ENCODE data around the gene CHRNA4. TPM values are rescaled to one million over a fixed set of nuclear protein-coding genes. Genes with fewer than 3 reads are reported as not detected.

Gene CHRNA4
- polyA plus RNA-seq, 1 donor (not counting 4 experiments of a cell fraction or from before 2014, with no cell fraction given), result not detected

DNA sequence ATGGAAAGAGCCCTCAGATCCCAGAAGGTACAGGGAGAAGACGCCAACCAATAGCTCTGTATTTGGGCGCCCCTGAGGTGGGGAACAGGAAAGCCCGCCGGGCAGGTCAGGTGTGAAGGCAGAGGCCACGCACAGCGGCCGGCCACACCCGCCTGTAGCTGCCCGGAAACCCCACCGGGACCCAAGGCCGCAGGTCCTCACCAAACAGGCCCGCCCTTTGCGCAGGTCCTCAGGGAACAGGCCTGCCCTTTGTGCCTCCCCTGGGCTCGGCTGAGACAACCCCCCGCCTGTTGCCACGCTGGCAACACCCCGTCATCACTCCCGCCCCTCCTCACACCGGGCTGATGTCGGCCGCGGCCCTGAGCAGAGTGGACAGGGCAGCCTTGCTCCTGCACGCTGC, 44.9 kb upstream of the CHRNA4 start:
- Histone ChIP-seq H3K9ac (ENCODE audit: control insufficient read depth, extremely low read depth, insufficient read depth, low read length) (no peak overlapping the region), H3K4me1 (ENCODE audit: control insufficient read depth, extremely low read depth, insufficient read depth, low read length) (no peaks in the 10 kb centered on the region), H2AFZ (ENCODE audit: control insufficient read depth, low read length) (no peak overlapping the region), H3K4me2 (ENCODE audit: control insufficient read depth, extremely low read depth, insufficient read depth, low read depth, low read length) (no peak overlapping the region), H3K4me3 (ENCODE audit: control insufficient read depth in 2 of 3, extremely low read depth in 1 of 3, insufficient read depth in 2 of 3, low read depth in 1 of 3, low read length in 3 of 3) (no peak overlapping the region), H3K27me3 (ENCODE audit: control insufficient read depth, extremely low read depth, insufficient read depth, low read length) (peaks cover 10% of the 10 kb centered on the region), H3K9me3 (ENCODE audit: control insufficient read depth, low read depth, low read length) (peaks cover 1% of the 10 kb centered on the region), H3K79me2 (ENCODE audit: control insufficient read depth, insufficient read depth, low read length) (no peaks in the 10 kb centered on the region), H4K20me1 (ENCODE audit: control insufficient read depth, extremely low read depth, insufficient read depth, low read length) (no peaks in the 10 kb centered on the region), H3K27ac (ENCODE audit: control insufficient read depth, insufficient read depth, low read length) (no peak overlapping the region), H3K9me1 (ENCODE audit: control insufficient read depth, extremely low read depth, insufficient read depth, low read length) (no peaks in the 10 kb centered on the region), H3K36me3 (ENCODE audit: control insufficient read depth in 2 of 2, extremely low read depth in 1 of 2, insufficient read depth in 2 of 2, low read length in 2 of 2) (no peaks in the 10 kb centered on the region)
- DNase-seq (ENCODE audit: low read depth, low spot score) (no peak), FAIRE-seq (no peak)
- TF ChIP-seq, protein P1, sequence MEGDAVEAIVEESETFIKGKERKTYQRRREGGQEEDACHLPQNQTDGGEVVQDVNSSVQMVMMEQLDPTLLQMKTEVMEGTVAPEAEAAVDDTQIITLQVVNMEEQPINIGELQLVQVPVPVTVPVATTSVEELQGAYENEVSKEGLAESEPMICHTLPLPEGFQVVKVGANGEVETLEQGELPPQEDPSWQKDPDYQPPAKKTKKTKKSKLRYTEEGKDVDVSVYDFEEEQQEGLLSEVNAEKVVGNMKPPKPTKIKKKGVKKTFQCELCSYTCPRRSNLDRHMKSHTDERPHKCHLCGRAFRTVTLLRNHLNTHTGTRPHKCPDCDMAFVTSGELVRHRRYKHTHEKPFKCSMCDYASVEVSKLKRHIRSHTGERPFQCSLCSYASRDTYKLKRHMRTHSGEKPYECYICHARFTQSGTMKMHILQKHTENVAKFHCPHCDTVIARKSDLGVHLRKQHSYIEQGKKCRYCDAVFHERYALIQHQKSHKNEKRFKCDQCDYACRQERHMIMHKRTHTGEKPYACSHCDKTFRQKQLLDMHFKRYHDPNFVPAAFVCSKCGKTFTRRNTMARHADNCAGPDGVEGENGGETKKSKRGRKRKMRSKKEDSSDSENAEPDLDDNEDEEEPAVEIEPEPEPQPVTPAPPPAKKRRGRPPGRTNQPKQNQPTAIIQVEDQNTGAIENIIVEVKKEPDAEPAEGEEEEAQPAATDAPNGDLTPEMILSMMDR (optimal IDR thresholded peaks at IDR 0.05 in 1 of 3, IDR thresholded peaks at IDR 0.05 in 1 of 3, conservative IDR thresholded peaks at IDR 0.05 in 1 of 3; ENCODE audit: extremely low read depth in 1 of 3, insufficient read depth in 2 of 3, low read length in 3 of 3), result no peak
- dilution Hi-C loops (cut with MboI; ENCODE audit: extremely low pct_ligation_motif_present, low sequenced_read_pairs), result no loop called here

DNA sequence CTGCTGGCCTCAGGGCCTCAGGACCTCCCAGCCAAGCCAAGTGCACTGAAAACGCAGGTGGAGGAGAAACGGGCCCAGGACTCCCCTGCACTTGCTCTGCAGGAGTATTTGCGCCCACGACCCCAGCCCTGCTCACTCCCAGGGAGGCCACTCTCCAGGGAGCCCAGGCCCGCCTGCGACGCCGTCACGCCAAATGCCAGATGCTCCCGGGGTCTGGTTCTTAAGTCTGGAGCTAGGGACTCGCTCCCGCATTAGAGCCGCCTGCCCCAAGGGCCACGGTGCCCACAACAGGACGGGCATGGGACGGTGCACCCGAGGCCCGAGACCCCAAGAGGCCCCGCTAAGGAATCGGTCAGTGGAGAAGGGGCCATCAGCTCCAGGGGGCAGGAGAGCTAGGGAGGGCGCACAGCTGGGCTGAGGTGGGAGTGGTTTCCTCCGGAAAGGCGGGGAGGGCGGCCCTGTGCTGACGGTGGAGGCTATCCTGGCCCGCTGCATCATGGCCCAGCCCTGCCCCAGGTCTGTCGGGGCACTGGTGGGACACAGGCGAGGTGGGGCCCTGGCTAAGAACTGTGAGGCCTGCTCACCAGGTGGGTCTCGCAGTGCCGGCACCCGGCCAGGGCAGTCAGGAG, 44.1 kb upstream of the CHRNA4 start:
- H3K9me1 ChIP-seq (ENCODE audit: control insufficient read depth, extremely low read depth, insufficient read depth, low read length), result no peaks in the 10 kb centered on the region
- no peak overlapping the region for H3K27ac ChIP-seq (ENCODE audit: control insufficient read depth, insufficient read depth, low read length)
- dilution Hi-C loops (cut with MboI; ENCODE audit: extremely low pct_ligation_motif_present, low sequenced_read_pairs), result no loop called here
- no peak overlapping the region for H2AFZ ChIP-seq (ENCODE audit: control insufficient read depth, low read length)
- no peaks in the 10 kb centered on the region for H4K20me1 ChIP-seq (ENCODE audit: control insufficient read depth, extremely low read depth, insufficient read depth, low read length)
- H3K4me1 ChIP-seq (ENCODE audit: control insufficient read depth, extremely low read depth, insufficient read depth, low read length), result no peaks in the 10 kb centered on the region
- no peak overlapping the region for H3K4me3 ChIP-seq (ENCODE audit: control insufficient read depth in 2 of 3, extremely low read depth in 1 of 3, insufficient read depth in 2 of 3, low read depth in 1 of 3, low read length in 3 of 3)
- H3K27me3 ChIP-seq (ENCODE audit: control insufficient read depth, extremely low read depth, insufficient read depth, low read length), result peaks cover 10% of the 10 kb centered on the region
- no peak overlapping the region for H3K4me2 ChIP-seq (ENCODE audit: control insufficient read depth, extremely low read depth, insufficient read depth, low read depth, low read length)
- H3K79me2 ChIP-seq (ENCODE audit: control insufficient read depth, insufficient read depth, low read length), result no peaks in the 10 kb centered on the region
- DNase-seq (ENCODE audit: low read depth, low spot score) (no peak), FAIRE-seq (no peak)
- peaks cover 1% of the 10 kb centered on the region for H3K9me3 ChIP-seq (ENCODE audit: control insufficient read depth, low read depth, low read length)
- TF ChIP-seq, protein P1 (optimal IDR thresholded peaks at IDR 0.05 in 1 of 3, IDR thresholded peaks at IDR 0.05 in 1 of 3, conservative IDR thresholded peaks at IDR 0.05 in 1 of 3; ENCODE audit: extremely low read depth in 1 of 3, insufficient read depth in 2 of 3, low read length in 3 of 3), result no peak
- no peak for TF ChIP-seq EZH2 (IDR thresholded peaks at IDR 0.05; ENCODE audit: low read length)
- no peaks in the 10 kb centered on the region for H3K36me3 ChIP-seq (ENCODE audit: control insufficient read depth in 2 of 2, extremely low read depth in 1 of 2, insufficient read depth in 2 of 2, low read length in 2 of 2)
- H3K9ac ChIP-seq (ENCODE audit: control insufficient read depth, extremely low read depth, insufficient read depth, low read length), result no peak overlapping the region
